Measurements from ENCODE around the gene ADARB1.

Gene ADARB1

GRCh38 chr21:45225741-45226327, 151.5 kb downstream of the ADARB1 start:
- DNase-seq (ENCODE audit: low spot score) = no peak

GRCh38 chr21:45226540-45227326, 152.4 kb downstream of the ADARB1 start:
- no peak for DNase-seq (ENCODE audit: low spot score)

GRCh38 chr21:45227735-45228134, 153.4 kb downstream of the ADARB1 start:
- no peak for DNase-seq (ENCODE audit: low spot score)

GRCh38 chr21:45228171-45228641, 153.8 kb downstream of the ADARB1 start:
- DNase-seq (ENCODE audit: low spot score) = no peak

- no peak for DNase-seq (ENCODE audit: low spot score)
Observed at GRCh38 chr21:45228656-45229240, 154.4 kb downstream of the ADARB1 start.

GRCh38 chr21:45231705-45232104, 157.3 kb downstream of the ADARB1 start:
- DNase-seq (ENCODE audit: low spot score) = no peak

- no peak for DNase-seq (ENCODE audit: low spot score)
Observed at GRCh38 chr21:45234127-45234526, 159.7 kb downstream of the ADARB1 start.

GRCh38 chr21:45234965-45235364, 160.6 kb downstream of the ADARB1 start:
- DNase-seq (ENCODE audit: low spot score) = no peak

GRCh38 chr21:45235488-45235887, 161.1 kb downstream of the ADARB1 start:
- no peak for DNase-seq (ENCODE audit: low spot score)

- DNase-seq (ENCODE audit: low spot score) = no peak
Observed at GRCh38 chr21:45236481-45236880, 162.1 kb downstream of the ADARB1 start.

- no peak for DNase-seq (ENCODE audit: low spot score)
Observed at GRCh38 chr21:45237401-45237800, 163.0 kb downstream of the ADARB1 start.

GRCh38 chr21:45241357-45241756, 167.0 kb downstream of the ADARB1 start:
- peak; percentile 37 for DNase-seq (ENCODE audit: low spot score)

GRCh38 chr21:45243603-45244002, 169.2 kb downstream of the ADARB1 start:
- DNase-seq (ENCODE audit: low spot score) = no peak

GRCh38 chr21:45244799-45245340, 170.5 kb downstream of the ADARB1 start:
- DNase-seq (ENCODE audit: low spot score) = peak; percentile 47

GRCh38 chr21:45246386-45247320, 172.3 kb downstream of the ADARB1 start:
- no peak for DNase-seq (ENCODE audit: low spot score)

- DNase-seq (ENCODE audit: low spot score) = no peak
Observed at GRCh38 chr21:45248301-45248892, 174.0 kb downstream of the ADARB1 start.

GRCh38 chr21:45248893-45249381, 174.6 kb downstream of the ADARB1 start:
- peak; percentile 68 for DNase-seq (ENCODE audit: low spot score)

GRCh38 chr21:45249626-45250025, 175.2 kb downstream of the ADARB1 start:
- DNase-seq (ENCODE audit: low spot score) = no peak

- DNase-seq (ENCODE audit: low spot score) = no peak
Observed at GRCh38 chr21:45250272-45250671, 175.9 kb downstream of the ADARB1 start.

- DNase-seq (ENCODE audit: low spot score) = no peak
Observed at GRCh38 chr21:45250914-45251634, 176.7 kb downstream of the ADARB1 start.
